WTC11 (cell line): Measurements from ENCODE around the gene FRMD5. TPM values are rescaled to one million over a fixed set of nuclear protein-coding genes. Genes with fewer than 3 reads are reported as not detected.

Experiments used
- ATAC-seq: fragments of 200-7000 bp; cut with Tn5 transposase; 2 replicates; pipeline ENCODE4 v1.10.0; 2021; ENCODE audit warnings: mild to moderate bottlenecking, moderate library complexity
- CTCF ChIA-PET: fragments of 300-600 bp; sonication (Branson Sonifier 250); formaldehyde crosslinking; loops from one replicate; lab custom pipeline; 2021; ENCODE audit warnings: antibody characterized with exemption; lab: Charles Lee
- POLR2A ChIA-PET: fragments of 350-600 bp; sonication (Branson Sonifier 250); formaldehyde crosslinking; loops from one replicate; lab custom pipeline; 2021; ENCODE audit warnings: antibody characterized with exemption; lab: Charles Lee
- DNase-seq: peaks from one replicate; pipeline ENCODE4 v3.0.0; 2021; ENCODE audit warnings: low spot score
- H3K27ac Mint-ChIP-seq: 2 replicates; pipeline ENCODE4 v1.8.0; 2021; ENCODE audit warnings: mixed read lengths
- H3K27me3 Mint-ChIP-seq: 2 replicates; pipeline ENCODE4 v1.8.0; 2021; ENCODE audit warnings: low read depth, mild to moderate bottlenecking, moderate library complexity, mixed read lengths
- H3K36me3 Mint-ChIP-seq: 2 replicates; pipeline ENCODE4 v1.8.0; 2021; ENCODE audit warnings: mixed read lengths
- H3K4me1 Mint-ChIP-seq: 2 replicates; pipeline ENCODE4 v1.8.0; 2022; ENCODE audit warnings: mixed read lengths
- H3K4me3 Mint-ChIP-seq: 2 replicates; pipeline ENCODE4 v1.8.0; 2021; ENCODE audit warnings: mild to moderate bottlenecking, moderate library complexity, mixed read lengths
- H3K9me3 Mint-ChIP-seq: 2 replicates; pipeline ENCODE4 v1.8.0; 2021; ENCODE audit warnings: mixed read lengths
- CREB1 ChIP-seq: sonication (generic); formaldehyde crosslinking; IDR thresholded peaks from 2 replicates; pipeline ENCODE4 v1.8.0; 2023; ENCODE audit warnings: mild to moderate bottlenecking, missing genetic modification reagents
- ELF4 ChIP-seq: sonication (generic); formaldehyde crosslinking; IDR thresholded peaks from 2 replicates; pipeline ENCODE4 v1.8.1; 2022; ENCODE audit warnings: low read depth, mild to moderate bottlenecking, moderate library complexity, missing genetic modification reagents
- ETV6 ChIP-seq: sonication (generic); formaldehyde crosslinking; IDR thresholded peaks from 2 replicates; pipeline ENCODE4 v1.8.1; 2022; ENCODE audit warnings: mild to moderate bottlenecking, missing genetic modification reagents
- GRHL2 ChIP-seq: fragments of 250-450 bp; sonication (Bioruptor Pico); IDR thresholded peaks from 2 replicates; pipeline ENCODE4 v1.8.0; 2022; ENCODE audit warnings: mild to moderate bottlenecking, moderate library complexity; ENCODE audit not compliant: insufficient replicate concordance, severe bottlenecking
- IRF2 ChIP-seq: sonication (generic); formaldehyde crosslinking; IDR thresholded peaks from 2 replicates; pipeline ENCODE4 v1.8.0; 2022; ENCODE audit warnings: low read depth, missing genetic modification reagents, borderline replicate concordance
- JUN ChIP-seq: sonication (generic); formaldehyde crosslinking; IDR thresholded peaks from 2 replicates; pipeline ENCODE4 v1.8.0; 2023; ENCODE audit warnings: mild to moderate bottlenecking, missing genetic modification reagents
- TP53 ChIP-seq: sonication (generic); formaldehyde crosslinking; IDR thresholded peaks from 2 replicates; pipeline ENCODE4 v1.8.1; 2023; ENCODE audit warnings: mild to moderate bottlenecking, missing genetic modification reagents
- ZNF232 ChIP-seq: sonication (generic); formaldehyde crosslinking; IDR thresholded peaks from 2 replicates; pipeline ENCODE4 v1.8.0; 2022; ENCODE audit warnings: mild to moderate bottlenecking, missing genetic modification reagents
- total RNA-seq: library from RNA; stranded (reverse); gene quantifications from 3 replicates; pipeline ENCODE4 v1.2.3, GENCODE V29; 2021
- TF ChIP-seq, protein P1 (sequence below): sonication (generic); formaldehyde crosslinking; IDR thresholded peaks from 2 replicates; pipeline ENCODE4 v1.8.1; 2022; ENCODE audit warnings: low read depth, missing genetic modification reagents, borderline replicate concordance
- TF ChIP-seq, protein P2 (sequence below): sonication (generic); formaldehyde crosslinking; IDR thresholded peaks from 2 replicates; pipeline ENCODE4 v1.8.1; 2023; ENCODE audit warnings: mild to moderate bottlenecking, missing genetic modification reagents
- TF ChIP-seq, protein P3 (sequence below): sonication (generic); formaldehyde crosslinking; IDR thresholded peaks from 2 replicates; pipeline ENCODE4 v1.8.1; 2023; ENCODE audit warnings: mild to moderate bottlenecking, moderate library complexity, missing genetic modification reagents
- TF ChIP-seq, protein P4 (sequence below): sonication (generic); formaldehyde crosslinking; IDR thresholded peaks from 2 replicates; pipeline ENCODE4 v1.8.1; 2023; ENCODE audit warnings: mild to moderate bottlenecking, missing genetic modification reagents, borderline replicate concordance
- TF ChIP-seq, protein P5 (sequence below): sonication (generic); formaldehyde crosslinking; IDR thresholded peaks from 2 replicates; pipeline ENCODE4 v1.8.0; 2022; ENCODE audit warnings: mild to moderate bottlenecking, missing genetic modification reagents
- TF ChIP-seq, protein P6 (sequence below): sonication (generic); formaldehyde crosslinking; IDR thresholded peaks from 2 replicates; pipeline ENCODE4 v1.8.0; 2022; ENCODE audit warnings: mild to moderate bottlenecking, missing genetic modification reagents
- TF ChIP-seq, protein P7 (sequence below): sonication (generic); formaldehyde crosslinking; IDR thresholded peaks from 2 replicates; pipeline ENCODE4 v1.8.1; 2022; ENCODE audit warnings: mild to moderate bottlenecking, missing genetic modification reagents, moderate library complexity, borderline replicate concordance
- TF ChIP-seq, protein P8 (sequence below): fragments of 250-450 bp; sonication (Bioruptor Pico); IDR thresholded peaks from 2 replicates; pipeline ENCODE4 v1.9.0; 2021; ENCODE audit warnings: mild to moderate bottlenecking, borderline replicate concordance

The FRMD5 gene
- total RNA-seq, 1 experiment from 2014 or later = 14.1 TPM

DNA sequence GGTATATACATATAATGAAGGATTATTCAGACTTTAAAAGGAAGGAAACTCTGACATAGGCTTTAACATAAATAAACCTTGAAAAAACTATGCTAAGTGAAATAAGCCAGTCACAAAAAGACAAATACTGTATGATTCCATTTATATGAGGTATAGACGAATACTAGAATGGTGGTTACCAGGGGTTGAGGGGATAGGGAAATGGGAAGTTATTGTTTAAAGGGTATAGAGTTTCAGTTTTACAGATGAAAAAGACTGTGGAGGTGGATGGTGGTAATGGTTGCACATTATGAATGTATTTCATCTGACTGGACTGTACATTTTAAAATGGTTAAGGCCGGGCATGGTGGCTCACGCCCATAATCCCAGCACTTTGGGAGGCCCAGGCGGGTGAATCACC lies 41.7 kb downstream of the FRMD5 start:
- H3K27ac Mint-ChIP-seq = no peak overlapping the region
- DNase-seq (no peak), ATAC-seq (no peak)
- ChIA-PET CTCF (no interaction called here), POLR2A (no interaction called here)
- H3K4me3 Mint-ChIP-seq = no peak overlapping the region
- no peaks in the 10 kb centered on the region for H3K27me3 Mint-ChIP-seq
- no peak for TF ChIP-seq ELF4 (CRISPR knock-in tag)
- no peak for TF ChIP-seq JUN (CRISPR knock-in tag)
- TF ChIP-seq TP53 = no peak
- TF ChIP-seq CREB1 = no peak
- TF ChIP-seq, protein P1, sequence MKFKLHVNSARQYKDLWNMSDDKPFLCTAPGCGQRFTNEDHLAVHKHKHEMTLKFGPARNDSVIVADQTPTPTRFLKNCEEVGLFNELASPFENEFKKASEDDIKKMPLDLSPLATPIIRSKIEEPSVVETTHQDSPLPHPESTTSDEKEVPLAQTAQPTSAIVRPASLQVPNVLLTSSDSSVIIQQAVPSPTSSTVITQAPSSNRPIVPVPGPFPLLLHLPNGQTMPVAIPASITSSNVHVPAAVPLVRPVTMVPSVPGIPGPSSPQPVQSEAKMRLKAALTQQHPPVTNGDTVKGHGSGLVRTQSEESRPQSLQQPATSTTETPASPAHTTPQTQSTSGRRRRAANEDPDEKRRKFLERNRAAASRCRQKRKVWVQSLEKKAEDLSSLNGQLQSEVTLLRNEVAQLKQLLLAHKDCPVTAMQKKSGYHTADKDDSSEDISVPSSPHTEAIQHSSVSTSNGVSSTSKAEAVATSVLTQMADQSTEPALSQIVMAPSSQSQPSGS (CRISPR knock-in tag) = no peak
- TF ChIP-seq, protein P2, sequence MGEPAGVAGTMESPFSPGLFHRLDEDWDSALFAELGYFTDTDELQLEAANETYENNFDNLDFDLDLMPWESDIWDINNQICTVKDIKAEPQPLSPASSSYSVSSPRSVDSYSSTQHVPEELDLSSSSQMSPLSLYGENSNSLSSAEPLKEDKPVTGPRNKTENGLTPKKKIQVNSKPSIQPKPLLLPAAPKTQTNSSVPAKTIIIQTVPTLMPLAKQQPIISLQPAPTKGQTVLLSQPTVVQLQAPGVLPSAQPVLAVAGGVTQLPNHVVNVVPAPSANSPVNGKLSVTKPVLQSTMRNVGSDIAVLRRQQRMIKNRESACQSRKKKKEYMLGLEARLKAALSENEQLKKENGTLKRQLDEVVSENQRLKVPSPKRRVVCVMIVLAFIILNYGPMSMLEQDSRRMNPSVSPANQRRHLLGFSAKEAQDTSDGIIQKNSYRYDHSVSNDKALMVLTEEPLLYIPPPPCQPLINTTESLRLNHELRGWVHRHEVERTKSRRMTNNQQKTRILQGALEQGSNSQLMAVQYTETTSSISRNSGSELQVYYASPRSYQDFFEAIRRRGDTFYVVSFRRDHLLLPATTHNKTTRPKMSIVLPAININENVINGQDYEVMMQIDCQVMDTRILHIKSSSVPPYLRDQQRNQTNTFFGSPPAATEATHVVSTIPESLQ = no peak
- TF ChIP-seq, protein P3, sequence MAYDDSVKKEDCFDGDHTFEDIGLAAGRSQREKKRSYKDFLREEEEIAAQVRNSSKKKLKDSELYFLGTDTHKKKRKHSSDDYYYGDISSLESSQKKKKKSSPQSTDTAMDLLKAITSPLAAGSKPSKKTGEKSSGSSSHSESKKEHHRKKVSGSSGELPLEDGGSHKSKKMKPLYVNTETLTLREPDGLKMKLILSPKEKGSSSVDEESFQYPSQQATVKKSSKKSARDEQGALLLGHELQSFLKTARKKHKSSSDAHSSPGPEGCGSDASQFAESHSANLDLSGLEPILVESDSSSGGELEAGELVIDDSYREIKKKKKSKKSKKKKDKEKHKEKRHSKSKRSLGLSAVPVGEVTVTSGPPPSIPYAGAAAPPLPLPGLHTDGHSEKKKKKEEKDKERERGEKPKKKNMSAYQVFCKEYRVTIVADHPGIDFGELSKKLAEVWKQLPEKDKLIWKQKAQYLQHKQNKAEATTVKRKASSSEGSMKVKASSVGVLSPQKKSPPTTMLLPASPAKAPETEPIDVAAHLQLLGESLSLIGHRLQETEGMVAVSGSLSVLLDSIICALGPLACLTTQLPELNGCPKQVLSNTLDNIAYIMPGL = no peak
- TF ChIP-seq IRF2 (CRISPR knock-in tag) = no peak
- no peak for TF ChIP-seq GRHL2 (CRISPR knock-in tag)
- TF ChIP-seq, protein P4, sequence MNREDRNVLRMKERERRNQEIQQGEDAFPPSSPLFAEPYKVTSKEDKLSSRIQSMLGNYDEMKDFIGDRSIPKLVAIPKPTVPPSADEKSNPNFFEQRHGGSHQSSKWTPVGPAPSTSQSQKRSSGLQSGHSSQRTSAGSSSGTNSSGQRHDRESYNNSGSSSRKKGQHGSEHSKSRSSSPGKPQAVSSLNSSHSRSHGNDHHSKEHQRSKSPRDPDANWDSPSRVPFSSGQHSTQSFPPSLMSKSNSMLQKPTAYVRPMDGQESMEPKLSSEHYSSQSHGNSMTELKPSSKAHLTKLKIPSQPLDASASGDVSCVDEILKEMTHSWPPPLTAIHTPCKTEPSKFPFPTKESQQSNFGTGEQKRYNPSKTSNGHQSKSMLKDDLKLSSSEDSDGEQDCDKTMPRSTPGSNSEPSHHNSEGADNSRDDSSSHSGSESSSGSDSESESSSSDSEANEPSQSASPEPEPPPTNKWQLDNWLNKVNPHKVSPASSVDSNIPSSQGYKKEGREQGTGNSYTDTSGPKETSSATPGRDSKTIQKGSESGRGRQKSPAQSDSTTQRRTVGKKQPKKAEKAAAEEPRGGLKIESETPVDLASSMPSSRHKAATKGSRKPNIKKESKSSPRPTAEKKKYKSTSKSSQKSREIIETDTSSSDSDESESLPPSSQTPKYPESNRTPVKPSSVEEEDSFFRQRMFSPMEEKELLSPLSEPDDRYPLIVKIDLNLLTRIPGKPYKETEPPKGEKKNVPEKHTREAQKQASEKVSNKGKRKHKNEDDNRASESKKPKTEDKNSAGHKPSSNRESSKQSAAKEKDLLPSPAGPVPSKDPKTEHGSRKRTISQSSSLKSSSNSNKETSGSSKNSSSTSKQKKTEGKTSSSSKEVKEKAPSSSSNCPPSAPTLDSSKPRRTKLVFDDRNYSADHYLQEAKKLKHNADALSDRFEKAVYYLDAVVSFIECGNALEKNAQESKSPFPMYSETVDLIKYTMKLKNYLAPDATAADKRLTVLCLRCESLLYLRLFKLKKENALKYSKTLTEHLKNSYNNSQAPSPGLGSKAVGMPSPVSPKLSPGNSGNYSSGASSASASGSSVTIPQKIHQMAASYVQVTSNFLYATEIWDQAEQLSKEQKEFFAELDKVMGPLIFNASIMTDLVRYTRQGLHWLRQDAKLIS (CRISPR knock-in tag) = no peak
- TF ChIP-seq, protein P5, sequence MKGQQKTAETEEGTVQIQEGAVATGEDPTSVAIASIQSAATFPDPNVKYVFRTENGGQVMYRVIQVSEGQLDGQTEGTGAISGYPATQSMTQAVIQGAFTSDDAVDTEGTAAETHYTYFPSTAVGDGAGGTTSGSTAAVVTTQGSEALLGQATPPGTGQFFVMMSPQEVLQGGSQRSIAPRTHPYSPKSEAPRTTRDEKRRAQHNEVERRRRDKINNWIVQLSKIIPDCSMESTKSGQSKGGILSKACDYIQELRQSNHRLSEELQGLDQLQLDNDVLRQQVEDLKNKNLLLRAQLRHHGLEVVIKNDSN (CRISPR knock-in tag) = no peak
- 0 out of 2 replicates have a peak, but pooled peaks cover 3% of the 10 kb centered on the region for H3K9me3 Mint-ChIP-seq
- no peaks in the 10 kb centered on the region for H3K36me3 Mint-ChIP-seq
- H3K4me1 Mint-ChIP-seq = no peaks in the 10 kb centered on the region

DNA sequence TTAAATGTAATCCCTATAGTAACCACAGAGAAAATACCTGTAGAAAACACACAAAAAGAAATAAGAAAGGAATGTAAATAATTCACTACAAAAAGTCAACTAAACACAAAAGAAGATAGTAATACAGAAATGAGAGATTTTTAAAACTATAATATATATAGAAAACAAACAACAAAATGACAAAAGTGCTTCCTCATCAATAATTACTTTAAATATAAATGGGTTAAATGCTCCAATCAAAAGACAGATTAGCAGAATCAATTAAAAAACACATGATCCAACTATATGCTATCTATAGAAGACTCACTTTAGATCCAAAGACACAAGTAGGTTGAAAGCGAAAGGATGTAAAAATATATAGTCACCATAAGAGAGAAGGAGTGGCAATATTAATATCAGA lies 45.8 kb downstream of the FRMD5 start:
- 0 out of 2 replicates have a peak, but pooled peaks cover 3% of the 10 kb centered on the region for H3K9me3 Mint-ChIP-seq
- H3K27me3 Mint-ChIP-seq = no peaks in the 10 kb centered on the region
- no peak for ATAC-seq

More for the DNA sequence above, 45.8 kb downstream of the FRMD5 start:
- TF ChIP-seq, protein P6, sequence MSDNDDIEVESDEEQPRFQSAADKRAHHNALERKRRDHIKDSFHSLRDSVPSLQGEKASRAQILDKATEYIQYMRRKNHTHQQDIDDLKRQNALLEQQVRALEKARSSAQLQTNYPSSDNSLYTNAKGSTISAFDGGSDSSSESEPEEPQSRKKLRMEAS (CRISPR knock-in tag) = no peak
- TF ChIP-seq ETV6 (CRISPR knock-in tag) (no peak), ZNF232 (CRISPR knock-in tag) (no peak)
- TF ChIP-seq, protein P7, sequence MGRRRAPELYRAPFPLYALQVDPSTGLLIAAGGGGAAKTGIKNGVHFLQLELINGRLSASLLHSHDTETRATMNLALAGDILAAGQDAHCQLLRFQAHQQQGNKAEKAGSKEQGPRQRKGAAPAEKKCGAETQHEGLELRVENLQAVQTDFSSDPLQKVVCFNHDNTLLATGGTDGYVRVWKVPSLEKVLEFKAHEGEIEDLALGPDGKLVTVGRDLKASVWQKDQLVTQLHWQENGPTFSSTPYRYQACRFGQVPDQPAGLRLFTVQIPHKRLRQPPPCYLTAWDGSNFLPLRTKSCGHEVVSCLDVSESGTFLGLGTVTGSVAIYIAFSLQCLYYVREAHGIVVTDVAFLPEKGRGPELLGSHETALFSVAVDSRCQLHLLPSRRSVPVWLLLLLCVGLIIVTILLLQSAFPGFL = no peak
- TF ChIP-seq, protein P8, sequence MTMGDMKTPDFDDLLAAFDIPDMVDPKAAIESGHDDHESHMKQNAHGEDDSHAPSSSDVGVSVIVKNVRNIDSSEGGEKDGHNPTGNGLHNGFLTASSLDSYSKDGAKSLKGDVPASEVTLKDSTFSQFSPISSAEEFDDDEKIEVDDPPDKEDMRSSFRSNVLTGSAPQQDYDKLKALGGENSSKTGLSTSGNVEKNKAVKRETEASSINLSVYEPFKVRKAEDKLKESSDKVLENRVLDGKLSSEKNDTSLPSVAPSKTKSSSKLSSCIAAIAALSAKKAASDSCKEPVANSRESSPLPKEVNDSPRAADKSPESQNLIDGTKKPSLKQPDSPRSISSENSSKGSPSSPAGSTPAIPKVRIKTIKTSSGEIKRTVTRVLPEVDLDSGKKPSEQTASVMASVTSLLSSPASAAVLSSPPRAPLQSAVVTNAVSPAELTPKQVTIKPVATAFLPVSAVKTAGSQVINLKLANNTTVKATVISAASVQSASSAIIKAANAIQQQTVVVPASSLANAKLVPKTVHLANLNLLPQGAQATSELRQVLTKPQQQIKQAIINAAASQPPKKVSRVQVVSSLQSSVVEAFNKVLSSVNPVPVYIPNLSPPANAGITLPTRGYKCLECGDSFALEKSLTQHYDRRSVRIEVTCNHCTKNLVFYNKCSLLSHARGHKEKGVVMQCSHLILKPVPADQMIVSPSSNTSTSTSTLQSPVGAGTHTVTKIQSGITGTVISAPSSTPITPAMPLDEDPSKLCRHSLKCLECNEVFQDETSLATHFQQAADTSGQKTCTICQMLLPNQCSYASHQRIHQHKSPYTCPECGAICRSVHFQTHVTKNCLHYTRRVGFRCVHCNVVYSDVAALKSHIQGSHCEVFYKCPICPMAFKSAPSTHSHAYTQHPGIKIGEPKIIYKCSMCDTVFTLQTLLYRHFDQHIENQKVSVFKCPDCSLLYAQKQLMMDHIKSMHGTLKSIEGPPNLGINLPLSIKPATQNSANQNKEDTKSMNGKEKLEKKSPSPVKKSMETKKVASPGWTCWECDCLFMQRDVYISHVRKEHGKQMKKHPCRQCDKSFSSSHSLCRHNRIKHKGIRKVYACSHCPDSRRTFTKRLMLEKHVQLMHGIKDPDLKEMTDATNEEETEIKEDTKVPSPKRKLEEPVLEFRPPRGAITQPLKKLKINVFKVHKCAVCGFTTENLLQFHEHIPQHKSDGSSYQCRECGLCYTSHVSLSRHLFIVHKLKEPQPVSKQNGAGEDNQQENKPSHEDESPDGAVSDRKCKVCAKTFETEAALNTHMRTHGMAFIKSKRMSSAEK (CRISPR knock-in tag) = no peak
- Mint-ChIP-seq H3K27ac (no peak overlapping the region), H3K4me1 (no peaks in the 10 kb centered on the region), H3K4me3 (no peak overlapping the region), H3K36me3 (no peaks in the 10 kb centered on the region)
- POLR2A ChIA-PET = no interaction called here
- CTCF ChIA-PET = no interaction called here
- no peak for DNase-seq
